WI38 (cell line): ENCODE results near the gene TMEM187.
A peak's percentile ranks its signal among the peaks of the same experiment; 100 is the strongest.

ENCODE experiments used
- H3K4me3 ChIP-seq: 2 replicates; pipeline ENCODE4 v1.5.1; 2011; ENCODE audit warnings: low read depth, mild to moderate bottlenecking, control low read depth, low read length
- TF ChIP-seq, protein P1 (sequence below): IDR thresholded peaks from 2 replicates; pipeline ENCODE4 v1.5.1; 2012; ENCODE audit warnings: low read depth, mild to moderate bottlenecking, control low read depth, low read length

Gene TMEM187

GRCh38 chrX:153945956-153946943, 26.3 kb upstream of the TMEM187 start:
- no peak overlapping the region for H3K4me3 ChIP-seq
- TF ChIP-seq, protein P1, sequence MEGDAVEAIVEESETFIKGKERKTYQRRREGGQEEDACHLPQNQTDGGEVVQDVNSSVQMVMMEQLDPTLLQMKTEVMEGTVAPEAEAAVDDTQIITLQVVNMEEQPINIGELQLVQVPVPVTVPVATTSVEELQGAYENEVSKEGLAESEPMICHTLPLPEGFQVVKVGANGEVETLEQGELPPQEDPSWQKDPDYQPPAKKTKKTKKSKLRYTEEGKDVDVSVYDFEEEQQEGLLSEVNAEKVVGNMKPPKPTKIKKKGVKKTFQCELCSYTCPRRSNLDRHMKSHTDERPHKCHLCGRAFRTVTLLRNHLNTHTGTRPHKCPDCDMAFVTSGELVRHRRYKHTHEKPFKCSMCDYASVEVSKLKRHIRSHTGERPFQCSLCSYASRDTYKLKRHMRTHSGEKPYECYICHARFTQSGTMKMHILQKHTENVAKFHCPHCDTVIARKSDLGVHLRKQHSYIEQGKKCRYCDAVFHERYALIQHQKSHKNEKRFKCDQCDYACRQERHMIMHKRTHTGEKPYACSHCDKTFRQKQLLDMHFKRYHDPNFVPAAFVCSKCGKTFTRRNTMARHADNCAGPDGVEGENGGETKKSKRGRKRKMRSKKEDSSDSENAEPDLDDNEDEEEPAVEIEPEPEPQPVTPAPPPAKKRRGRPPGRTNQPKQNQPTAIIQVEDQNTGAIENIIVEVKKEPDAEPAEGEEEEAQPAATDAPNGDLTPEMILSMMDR: no peak

DNA sequence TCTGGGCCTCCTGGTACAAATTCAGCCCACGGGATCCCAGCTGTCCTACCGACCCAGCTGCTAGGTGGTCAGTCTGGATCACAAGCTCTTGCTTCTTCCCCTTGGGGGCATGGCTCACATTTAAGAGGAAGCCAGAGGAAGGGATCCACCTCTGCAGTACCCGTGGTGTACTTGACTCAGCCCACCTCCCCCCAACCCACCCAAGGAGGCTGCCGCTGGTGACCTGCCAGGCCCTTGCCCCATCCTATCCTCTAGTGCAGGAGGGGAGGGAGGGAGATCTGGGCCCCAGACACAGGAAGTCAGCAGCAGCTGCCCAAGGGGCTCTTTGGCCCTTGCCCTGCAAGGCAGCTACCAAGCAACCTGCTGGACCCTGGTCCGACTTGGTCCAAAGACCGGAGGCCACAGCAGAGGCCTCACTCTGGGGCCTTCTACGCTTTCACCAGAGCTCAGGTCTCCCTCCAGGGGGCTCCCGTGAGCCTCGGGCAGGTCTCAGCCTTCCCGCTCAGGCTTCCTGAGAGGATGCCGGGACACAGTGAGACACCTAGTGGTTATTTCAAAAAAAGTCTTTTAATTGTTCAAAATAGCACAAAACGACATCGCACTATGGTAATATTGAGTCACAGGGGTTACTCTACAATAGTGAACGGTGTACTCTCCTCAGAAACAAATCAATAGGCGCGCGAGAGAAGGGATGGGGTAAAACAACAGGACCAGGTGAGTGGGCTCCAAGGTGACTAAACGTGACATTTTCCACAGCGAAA, 25.4 kb upstream of the TMEM187 start:
- no peak overlapping the region for H3K4me3 ChIP-seq
- TF ChIP-seq, protein P1: peak; percentile 93

- TF ChIP-seq, protein P1: no peak
- no peak overlapping the region for H3K4me3 ChIP-seq
These were observed 24.5 kb upstream of the TMEM187 start for GRCh38 chrX:153948002-153948466.

GRCh38 chrX:153948847-153949805, 23.4 kb upstream of the TMEM187 start:
- no peak overlapping the region for H3K4me3 ChIP-seq
- TF ChIP-seq, protein P1: no peak

DNA sequence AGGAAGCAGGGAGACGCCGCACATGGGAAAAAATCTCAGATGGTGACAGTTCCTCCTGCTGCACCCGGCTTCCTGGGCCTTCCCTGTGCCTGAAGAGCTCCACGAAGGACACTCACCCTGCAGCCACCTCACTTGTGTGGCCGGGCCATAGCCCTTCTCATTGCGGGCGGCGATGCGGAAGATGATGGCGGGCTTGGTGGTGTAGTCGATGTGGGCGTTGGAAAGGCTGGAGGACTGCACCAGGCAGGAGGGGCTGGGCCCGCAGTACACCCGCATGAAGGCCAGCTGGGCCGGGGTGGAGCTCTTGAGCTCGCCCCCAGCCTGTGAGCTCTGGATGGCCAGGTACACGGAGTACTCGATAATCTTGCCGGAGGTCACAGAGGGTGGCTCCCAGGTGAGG, 22.4 kb upstream of the TMEM187 start:
- TF ChIP-seq, protein P1: no peak
- no peak overlapping the region for H3K4me3 ChIP-seq

- TF ChIP-seq, protein P1: no peak
- H3K4me3 ChIP-seq: no peak overlapping the region
These were observed 20.7 kb upstream of the TMEM187 start for GRCh38 chrX:153951683-153952372.
